Suprapubic skin (tissue), 4 donors: ENCODE measurements around the gene PLIN3. TPM values are rescaled to one million over a fixed set of nuclear protein-coding genes. Genes with fewer than 3 reads are reported as not detected.

Experiments
- DNase-seq, 2 donors: peaks; one replicate each; pipeline ENCODE4 v3.0.0-alpha.2; 2019; ENCODE audit warnings: low spot score in 2 of 2
- H3K27ac ChIP-seq: fragments of 200-600 bp; sonication (generic); one replicate; pipeline ENCODE4 v1.5.1; 2019
- H3K27me3 ChIP-seq: fragments of 200-600 bp; sonication (generic); one replicate; pipeline ENCODE4 v1.5.1; 2019
- H3K36me3 ChIP-seq: fragments of 200-600 bp; sonication (generic); one replicate; pipeline ENCODE4 v1.5.1; 2019
- H3K4me1 ChIP-seq: fragments of 200-600 bp; sonication (generic); one replicate; pipeline ENCODE4 v1.5.1; 2019
- H3K4me3 ChIP-seq: fragments of 200-600 bp; sonication (generic); one replicate; pipeline ENCODE4 v1.5.1; 2019; ENCODE audit warnings: mild to moderate bottlenecking
- H3K9me3 ChIP-seq: fragments of 200-600 bp; sonication (generic); one replicate; pipeline ENCODE4 v1.5.1; 2019
- EP300 ChIP-seq: sonication (generic); formaldehyde crosslinking; IDR thresholded peaks from one replicate; pipeline ENCODE4 v1.6.1; 2017; ENCODE audit warnings: antibody characterized with exemption
- POLR2A ChIP-seq, 2 donors: fragments of 450-650 bp; IDR thresholded peaks; one replicate each; pipeline ENCODE4 v1.6.1; 2017; ENCODE audit warnings: antibody characterized with exemption in 2 of 2, mild to moderate bottlenecking in 2 of 2, moderate library complexity in 2 of 2
- POLR2AphosphoS5 ChIP-seq, 3 donors: sonication (generic); formaldehyde crosslinking; IDR thresholded peaks; one replicate each; pipeline ENCODE4 v1.6.1; 2017; ENCODE audit warnings: antibody characterized with exemption in 3 of 3
- WGBS: methylation state at CpG from one replicate; pipeline ENCODE4 v1.1.5; 2018; 5-methylcytosine and 5-hydroxymethylcytosine counted together
- total RNA-seq, 4 donors: library from RNA; depleted of rRNA; stranded (reverse); fragments of >200 nt; gene quantifications; one replicate each; pipeline ENCODE4 v1.1.0, GENCODE V29; 2016
- TF ChIP-seq, protein P1 (sequence below), 2 donors: fragments of 200-600 bp in 1 of 2; fragments of 450-650 bp in 1 of 2; sonication (generic) in 1 of 2; IDR thresholded peaks; one replicate each; pipeline ENCODE4 v1.5.1; 2016 to 2019; ENCODE audit warnings: antibody characterized with exemption in 2 of 2, mild to moderate bottlenecking in 1 of 2, moderate library complexity in 1 of 2

PLIN3 gene
- total RNA-seq, 4 donors from 2014 or later: 52.4 to 74.9 (median 65.5) TPM

DNA sequence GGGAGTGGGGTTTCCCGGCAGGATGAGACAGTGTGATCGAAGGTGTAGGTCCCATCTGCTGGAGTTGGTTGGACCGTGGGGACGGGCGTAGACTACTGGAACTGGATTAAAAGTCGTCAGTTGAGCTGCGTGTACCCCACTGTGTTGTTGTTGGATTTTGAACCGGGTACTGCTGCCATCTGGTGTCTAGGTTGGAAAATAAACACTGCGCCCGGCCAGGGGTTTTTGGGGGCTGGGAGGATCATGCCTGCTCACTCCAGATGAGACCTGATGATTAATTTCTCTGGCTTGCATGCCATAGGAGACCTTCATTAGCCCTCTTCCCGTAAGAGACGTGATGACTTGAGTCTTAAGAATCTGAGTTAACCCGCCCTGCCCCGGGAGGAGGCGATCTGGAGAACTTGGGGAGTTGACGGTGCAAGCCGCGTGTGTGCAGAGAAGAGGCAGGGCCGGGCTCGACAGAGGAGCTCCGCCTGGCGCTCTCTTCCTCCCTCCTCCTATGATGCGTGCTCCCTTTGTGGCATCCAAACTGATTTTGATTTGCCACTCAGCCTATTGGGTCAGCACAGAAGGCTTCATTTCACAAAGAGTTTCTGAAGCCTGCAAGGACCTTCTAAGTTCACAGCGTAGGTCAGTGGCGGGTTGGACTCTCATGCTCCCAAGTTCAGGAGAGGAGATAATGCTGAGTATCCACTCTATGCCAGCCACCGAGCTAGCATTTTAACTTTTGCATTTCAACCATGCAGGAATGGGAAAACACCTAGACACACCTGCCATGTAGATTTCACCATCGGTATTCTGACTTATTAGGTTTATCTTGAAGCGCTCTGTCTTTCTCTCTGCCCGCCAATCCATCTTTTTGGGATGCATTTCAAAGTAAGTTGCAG, 44.6 kb upstream of the PLIN3 start:
- peak overlapping the region; percentile 85 for H3K4me3 ChIP-seq
- no peaks in the 10 kb centered on the region for H3K27me3 ChIP-seq
- peak in 1 of 2 donors; percentile 82 for DNase-seq
- H3K4me1 ChIP-seq: peaks cover 59% of the 10 kb centered on the region
- H3K36me3 ChIP-seq: no peaks in the 10 kb centered on the region
- peak overlapping the region; percentile 63 for H3K27ac ChIP-seq
- no peaks in the 10 kb centered on the region for H3K9me3 ChIP-seq
- TF ChIP-seq, protein P1, sequence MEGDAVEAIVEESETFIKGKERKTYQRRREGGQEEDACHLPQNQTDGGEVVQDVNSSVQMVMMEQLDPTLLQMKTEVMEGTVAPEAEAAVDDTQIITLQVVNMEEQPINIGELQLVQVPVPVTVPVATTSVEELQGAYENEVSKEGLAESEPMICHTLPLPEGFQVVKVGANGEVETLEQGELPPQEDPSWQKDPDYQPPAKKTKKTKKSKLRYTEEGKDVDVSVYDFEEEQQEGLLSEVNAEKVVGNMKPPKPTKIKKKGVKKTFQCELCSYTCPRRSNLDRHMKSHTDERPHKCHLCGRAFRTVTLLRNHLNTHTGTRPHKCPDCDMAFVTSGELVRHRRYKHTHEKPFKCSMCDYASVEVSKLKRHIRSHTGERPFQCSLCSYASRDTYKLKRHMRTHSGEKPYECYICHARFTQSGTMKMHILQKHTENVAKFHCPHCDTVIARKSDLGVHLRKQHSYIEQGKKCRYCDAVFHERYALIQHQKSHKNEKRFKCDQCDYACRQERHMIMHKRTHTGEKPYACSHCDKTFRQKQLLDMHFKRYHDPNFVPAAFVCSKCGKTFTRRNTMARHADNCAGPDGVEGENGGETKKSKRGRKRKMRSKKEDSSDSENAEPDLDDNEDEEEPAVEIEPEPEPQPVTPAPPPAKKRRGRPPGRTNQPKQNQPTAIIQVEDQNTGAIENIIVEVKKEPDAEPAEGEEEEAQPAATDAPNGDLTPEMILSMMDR (IDR thresholded peaks at IDR 0.05): peak; percentile 52 to 54
- TF ChIP-seq POLR2A (IDR thresholded peaks at IDR 0.05) (no peak), EP300 (no peak), POLR2AphosphoS5 (IDR thresholded peaks at IDR 0.05) (peak in 2 of 3 donors; percentile 5 to 22)
- WGBS: 20% methylated on average over 25 of the region's 29 CpGs

DNA sequence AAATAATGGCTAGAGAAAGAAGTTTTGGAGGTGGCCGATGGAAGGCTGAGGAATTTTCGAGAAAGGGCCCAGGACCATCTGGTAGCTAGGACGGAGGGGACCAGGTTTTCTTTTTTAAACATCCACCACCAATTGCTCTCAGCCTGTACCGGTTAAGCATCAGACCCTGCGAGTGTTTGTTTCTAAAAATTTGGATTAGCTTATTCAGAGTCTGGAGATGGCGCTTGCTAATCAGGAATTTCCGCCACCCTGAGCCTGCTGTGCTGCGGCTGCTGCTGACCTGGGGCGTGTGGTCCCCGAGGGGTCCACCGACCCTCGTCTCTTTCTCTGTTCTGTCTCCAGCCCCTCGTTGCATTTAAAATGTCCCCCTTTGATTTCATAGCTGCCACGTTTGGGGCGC, 43.8 kb upstream of the PLIN3 start:
- H3K27ac ChIP-seq: peak overlapping the region; percentile 63
- H3K36me3 ChIP-seq: no peaks in the 10 kb centered on the region
- H3K4me1 ChIP-seq: peaks cover 59% of the 10 kb centered on the region
- DNase-seq: no peak
- WGBS: 34% methylated on average over 15 of the region's 15 CpGs
- H3K27me3 ChIP-seq: no peaks in the 10 kb centered on the region
- no peaks in the 10 kb centered on the region for H3K9me3 ChIP-seq
- TF ChIP-seq, protein P1 (IDR thresholded peaks at IDR 0.05): no peak
- TF ChIP-seq POLR2A (IDR thresholded peaks at IDR 0.05) (no peak), POLR2AphosphoS5 (IDR thresholded peaks at IDR 0.05) (no peak), EP300 (no peak)
- peak overlapping the region; percentile 85 for H3K4me3 ChIP-seq

DNA sequence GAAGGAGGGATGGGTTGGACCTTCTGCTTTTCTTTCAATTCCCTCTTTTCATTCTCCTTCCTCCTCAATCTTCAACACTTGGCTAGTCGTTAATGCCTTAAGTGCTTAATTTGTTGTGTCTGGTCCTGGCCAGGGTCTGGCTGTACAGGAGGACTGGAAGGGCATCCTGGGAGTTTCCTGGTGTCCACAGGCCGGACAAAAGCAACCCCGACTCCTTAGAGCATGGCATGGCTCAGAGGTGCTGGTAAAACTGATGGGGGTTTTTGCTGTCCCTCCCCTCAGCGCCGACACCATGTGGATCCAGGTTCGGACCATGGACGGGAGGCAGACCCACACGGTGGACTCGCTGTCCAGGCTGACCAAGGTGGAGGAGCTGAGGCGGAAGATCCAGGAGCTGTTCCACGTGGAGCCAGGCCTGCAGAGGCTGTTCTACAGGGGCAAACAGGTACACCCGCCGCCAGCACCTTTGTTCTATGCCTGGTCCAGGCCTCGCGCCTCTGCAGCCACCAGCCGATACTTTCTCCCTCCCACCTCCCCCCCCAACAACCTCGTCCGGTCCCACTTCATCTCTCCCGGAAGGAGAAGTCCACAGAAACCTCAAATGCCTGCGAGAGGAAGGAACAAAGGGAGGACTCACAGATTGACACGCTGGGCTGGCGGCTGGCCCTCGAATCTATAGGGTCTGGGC, 43.3 kb upstream of the PLIN3 start:
- Histone ChIP-seq H3K4me1 (peaks cover 55% of the 10 kb centered on the region), H3K36me3 (no peaks in the 10 kb centered on the region), H3K27ac (no peak overlapping the region), H3K27me3 (no peaks in the 10 kb centered on the region), H3K4me3 (peak overlapping the region; percentile 85), H3K9me3 (no peaks in the 10 kb centered on the region)
- TF ChIP-seq EP300 (no peak), POLR2A (IDR thresholded peaks at IDR 0.05) (no peak), POLR2AphosphoS5 (IDR thresholded peaks at IDR 0.05) (no peak)
- TF ChIP-seq, protein P1 (IDR thresholded peaks at IDR 0.05): no peak
- WGBS: 35% methylated on average over 22 of the region's 23 CpGs
- no peak for DNase-seq

DNA sequence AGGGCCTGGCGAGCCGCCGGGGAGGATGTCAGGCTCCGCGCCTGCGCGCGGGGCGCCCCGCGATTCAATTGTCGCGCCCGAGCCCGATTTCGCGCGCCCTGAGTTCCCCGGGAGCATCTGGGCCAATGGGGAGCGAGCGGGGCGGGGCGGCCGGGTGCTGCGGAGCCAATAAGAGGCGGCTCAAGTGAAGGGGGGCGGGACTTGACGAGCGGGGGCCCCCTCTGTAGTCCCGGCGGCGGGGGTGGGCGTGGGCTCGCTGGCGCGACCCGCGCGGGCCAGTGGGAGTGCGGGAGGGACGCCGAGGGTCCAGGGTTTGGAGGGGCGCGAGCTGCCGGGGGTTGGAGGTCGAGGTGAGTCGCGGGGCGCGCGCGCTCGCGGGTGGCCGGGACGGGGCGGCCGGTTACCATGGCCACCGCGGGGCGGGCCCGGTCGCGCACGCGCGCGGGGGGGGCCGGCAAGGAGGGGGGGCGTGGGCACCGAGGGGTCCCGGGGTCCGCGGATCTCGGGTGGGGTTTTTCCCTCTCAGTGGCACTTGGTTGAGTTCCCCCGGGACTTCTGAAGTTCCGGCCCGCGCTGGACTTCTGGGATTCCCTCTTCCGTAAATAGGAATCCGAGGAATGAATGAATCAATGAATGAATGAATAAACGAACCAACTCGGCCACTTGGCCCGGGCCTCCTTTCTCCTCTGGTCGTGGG, 42.6 kb upstream of the PLIN3 start:
- Histone ChIP-seq H3K9me3 (no peaks in the 10 kb centered on the region), H3K27ac (peak overlapping the region; percentile 38), H3K4me1 (peaks cover 48% of the 10 kb centered on the region), H3K36me3 (no peaks in the 10 kb centered on the region), H3K4me3 (peak overlapping the region; percentile 85), H3K27me3 (no peaks in the 10 kb centered on the region)
- under 1% methylated on average over 13 of the region's 85 CpGs for WGBS
- peak; percentile 93 to 97 for DNase-seq
- TF ChIP-seq POLR2AphosphoS5 (IDR thresholded peaks at IDR 0.05): no peak
- TF ChIP-seq, protein P1 (IDR thresholded peaks at IDR 0.05): no peak
- no peak for TF ChIP-seq EP300
- TF ChIP-seq POLR2A (IDR thresholded peaks at IDR 0.05): no peak
